Measurements from ENCODE around the gene RAB36.
"Not testable (repeated sequence)": the region's sequence is repeated elsewhere in the genome, so short reads cannot be mapped to it uniquely, and the experiment has no call there.

Gene RAB36

GRCh38 chr22:23122216-23122957 lies 22.9 kb upstream of the RAB36 start:
- no peak for DNase-seq

GRCh38 chr22:23122992-23123803 lies 22.1 kb upstream of the RAB36 start:
- no peak for DNase-seq

GRCh38 chr22:23123804-23124254 lies 21.4 kb upstream of the RAB36 start:
- DNase-seq, result no peak

- DNase-seq, result no peak
These were observed 20.4 kb upstream of the RAB36 start for GRCh38 chr22:23124611-23125511.

GRCh38 chr22:23125512-23126103 lies 19.7 kb upstream of the RAB36 start:
- DNase-seq, result no peak

GRCh38 chr22:23126165-23127054 lies 18.9 kb upstream of the RAB36 start:
- no peak for DNase-seq

- no peak for DNase-seq
These were observed 18.1 kb upstream of the RAB36 start for GRCh38 chr22:23127055-23127756.

- no peak for DNase-seq
These were observed 17.5 kb upstream of the RAB36 start for GRCh38 chr22:23127788-23128187.

- no peak for DNase-seq
These were observed 16.8 kb upstream of the RAB36 start for GRCh38 chr22:23128269-23129108.

GRCh38 chr22:23129149-23129548 lies 16.1 kb upstream of the RAB36 start:
- DNase-seq, result no peak

- no peak for DNase-seq
These were observed 14.6 kb upstream of the RAB36 start for GRCh38 chr22:23130697-23131096.

- no peak for DNase-seq
These were observed 13.3 kb upstream of the RAB36 start for GRCh38 chr22:23131931-23132330.

- no peak for DNase-seq
These were observed 12.7 kb upstream of the RAB36 start for GRCh38 chr22:23132376-23133091.

GRCh38 chr22:23133922-23134321 lies 11.4 kb upstream of the RAB36 start:
- no peak for DNase-seq

- not testable (repeated sequence) for DNase-seq
These were observed 8.3 kb upstream of the RAB36 start for GRCh38 chr22:23136991-23137390.

GRCh38 chr22:23137468-23137867 lies 7.8 kb upstream of the RAB36 start:
- no peak for DNase-seq

- no peak for DNase-seq
These were observed 7.2 kb upstream of the RAB36 start for GRCh38 chr22:23137905-23138561.

- no peak for DNase-seq
These were observed 6.5 kb upstream of the RAB36 start for GRCh38 chr22:23138584-23139435.

Data from NCI-H2107 (cell line).